ENCODE data around the gene PCDHB11. TPM values are rescaled to one million over a fixed set of nuclear protein-coding genes. Genes with fewer than 3 reads are reported as not detected.
A peak's percentile ranks its signal among the peaks of the same experiment; 100 is the strongest.
"Not testable (repeated sequence)": the region's sequence is repeated elsewhere in the genome, so short reads cannot be mapped to it uniquely, and the experiment has no call there.

The PCDHB11 gene
- total RNA-seq, 1 experiment from 2014 or later = 14.2 TPM

DNA sequence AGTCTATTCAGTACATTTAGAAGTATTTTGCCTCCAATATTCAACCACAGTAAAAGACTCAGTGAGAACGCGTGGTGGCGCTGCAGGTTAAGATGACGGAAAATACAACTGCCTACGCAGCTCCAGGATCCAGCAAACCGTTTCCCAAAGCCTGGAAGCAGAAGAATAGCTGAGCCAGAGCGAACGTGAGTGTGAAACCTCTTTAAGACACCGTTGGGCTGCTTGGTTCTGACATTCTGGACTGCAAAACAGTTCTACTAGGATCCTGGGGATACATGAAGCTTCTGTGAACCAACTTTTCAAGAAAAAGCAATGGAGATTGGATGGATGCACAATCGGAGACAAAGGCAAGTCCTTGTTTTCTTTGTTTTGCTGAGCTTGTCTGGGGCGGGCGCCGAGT, 17.2 kb upstream of the PCDHB11 start, which contains the start of gene PCDHB16:
TSS of gene PCDHB16 (plus strand) at position 140 of the 400 bp plus-strand sequence. CDS start at position 313, 173 bp downstream.
- CTCF ChIA-PET = interaction anchor here (0.7 to 2.0 kb wide), 15 partner anchors 8 to 437 kb away, joined by 3 to 10 read pairs (median 5); partner anchors contain the start of genes DIAPH1, PCDHA1, PCDHB10 and PCDHB11
- BruUV-seq (replicated peaks) = no TSS peak

GRCh38 chr5:141184117-141184855, 15.1 kb upstream of the PCDHB11 start:
- DNase-seq (ENCODE audit: low spot score); H3K27me3 ChIP-seq (replicated peaks; ENCODE audit: insufficient read depth, low read depth, low read length, poor library complexity); H3K4me3 ChIP-seq (ENCODE audit: low read depth, low read length, poor library complexity, severe bottlenecking); POLR2A ChIA-PET (ENCODE audit: low non-redundant PET); CTCF ChIA-PET; BruUV-seq (replicated peaks); H3K4me1 ChIP-seq (ENCODE audit: insufficient read depth, low read length, poor library complexity, severe bottlenecking); H3K9me3 ChIP-seq (ENCODE audit: low read depth, low read length, poor library complexity, severe bottlenecking); H3K36me3 ChIP-seq (ENCODE audit: insufficient read depth, low read length, poor library complexity, severe bottlenecking); H3K27ac ChIP-seq (ENCODE audit: low read depth, low read length, poor library complexity, severe bottlenecking): not testable (repeated sequence)
- intact Hi-C loops (cut with micrococcal nuclease; ENCODE audit: unreplicated experiment) = loop anchor here (5.0 kb wide), 1 partner anchor 92 kb away; the partner anchor contains the start of gene PCDHB2

More for the DNA sequence above, 17.2 kb upstream of the PCDHB11 start, which contains the start of gene PCDHB16:
- Histone ChIP-seq H3K4me3 (ENCODE audit: low read depth, low read length, poor library complexity, severe bottlenecking) (peak within 1 kb of the TSS; percentile 51), H3K36me3 (ENCODE audit: insufficient read depth, low read length, poor library complexity, severe bottlenecking) (peaks cover 5% of the 10 kb centered on the region), H3K27me3 (replicated peaks; ENCODE audit: insufficient read depth, low read depth, low read length, poor library complexity) (no peaks in the 10 kb centered on the region), H3K9me3 (ENCODE audit: low read depth, low read length, poor library complexity, severe bottlenecking) (no peaks in the 10 kb centered on the region), H3K4me1 (ENCODE audit: insufficient read depth, low read length, poor library complexity, severe bottlenecking) (no peaks in the 10 kb centered on the region), H3K27ac (ENCODE audit: low read depth, low read length, poor library complexity, severe bottlenecking) (peak within 1 kb of the TSS; percentile 75)
- DNase-seq (ENCODE audit: low spot score) = peak; percentile 90
- intact Hi-C loops (cut with micrococcal nuclease; ENCODE audit: unreplicated experiment) = loop anchor here (5.0 kb wide), 1 partner anchor 90 kb away; the partner anchor contains the start of gene PCDHB2
- POLR2A ChIA-PET (ENCODE audit: low non-redundant PET) = no interaction called here
- TF ChIP-seq, protein P1, sequence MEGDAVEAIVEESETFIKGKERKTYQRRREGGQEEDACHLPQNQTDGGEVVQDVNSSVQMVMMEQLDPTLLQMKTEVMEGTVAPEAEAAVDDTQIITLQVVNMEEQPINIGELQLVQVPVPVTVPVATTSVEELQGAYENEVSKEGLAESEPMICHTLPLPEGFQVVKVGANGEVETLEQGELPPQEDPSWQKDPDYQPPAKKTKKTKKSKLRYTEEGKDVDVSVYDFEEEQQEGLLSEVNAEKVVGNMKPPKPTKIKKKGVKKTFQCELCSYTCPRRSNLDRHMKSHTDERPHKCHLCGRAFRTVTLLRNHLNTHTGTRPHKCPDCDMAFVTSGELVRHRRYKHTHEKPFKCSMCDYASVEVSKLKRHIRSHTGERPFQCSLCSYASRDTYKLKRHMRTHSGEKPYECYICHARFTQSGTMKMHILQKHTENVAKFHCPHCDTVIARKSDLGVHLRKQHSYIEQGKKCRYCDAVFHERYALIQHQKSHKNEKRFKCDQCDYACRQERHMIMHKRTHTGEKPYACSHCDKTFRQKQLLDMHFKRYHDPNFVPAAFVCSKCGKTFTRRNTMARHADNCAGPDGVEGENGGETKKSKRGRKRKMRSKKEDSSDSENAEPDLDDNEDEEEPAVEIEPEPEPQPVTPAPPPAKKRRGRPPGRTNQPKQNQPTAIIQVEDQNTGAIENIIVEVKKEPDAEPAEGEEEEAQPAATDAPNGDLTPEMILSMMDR (conservative IDR thresholded peaks at IDR 0.05; ENCODE audit: low read depth, low read length) = peak; percentile 87
- no peak for TF ChIP-seq EZH2 (IDR thresholded peaks at IDR 0.05; ENCODE audit: borderline replicate concordance, low read depth, low read length, poor library complexity, severe bottlenecking)

GRCh38 chr5:141186897-141187512, 12.4 kb upstream of the PCDHB11 start, which contains the start of gene PCDHB9:
PCDHB9 (plus strand) TSS chr5:141187161; CDS start chr5:141187319, 158 bp downstream.
- DNase-seq (ENCODE audit: low spot score) = peak; percentile 79
- no peaks in the 10 kb centered on the region for H3K9me3 ChIP-seq (ENCODE audit: low read depth, low read length, poor library complexity, severe bottlenecking)
- no peaks in the 10 kb centered on the region for H3K27me3 ChIP-seq (replicated peaks; ENCODE audit: insufficient read depth, low read depth, low read length, poor library complexity)
- TF ChIP-seq EZH2 (IDR thresholded peaks at IDR 0.05; ENCODE audit: borderline replicate concordance, low read depth, low read length, poor library complexity, severe bottlenecking) = no peak
- TF ChIP-seq, protein P1 (conservative IDR thresholded peaks at IDR 0.05; ENCODE audit: low read depth, low read length) = peak; percentile 90
- ChIA-PET CTCF (interaction anchor here (0.8 to 1.4 kb wide), 4 partner anchors 13 to 381 kb away, joined by 3 to 6 read pairs (median 5); partner anchors contain the start of genes PCDHB11, PCDHB2 and PCDHB5), POLR2A (ENCODE audit: low non-redundant PET) (no interaction called here)
- BruUV-seq (replicated peaks) = no TSS peak
- intact Hi-C loops (cut with micrococcal nuclease; ENCODE audit: unreplicated experiment) = no loop called here
- H3K36me3 ChIP-seq (ENCODE audit: insufficient read depth, low read length, poor library complexity, severe bottlenecking) = peaks cover 5% of the 10 kb centered on the region
- peak within 1 kb of the TSS; percentile 34 for H3K27ac ChIP-seq (ENCODE audit: low read depth, low read length, poor library complexity, severe bottlenecking)
- no peaks in the 10 kb centered on the region for H3K4me1 ChIP-seq (ENCODE audit: insufficient read depth, low read length, poor library complexity, severe bottlenecking)
- H3K4me3 ChIP-seq (ENCODE audit: low read depth, low read length, poor library complexity, severe bottlenecking) = peak within 1 kb of the TSS; percentile 34

DNA sequence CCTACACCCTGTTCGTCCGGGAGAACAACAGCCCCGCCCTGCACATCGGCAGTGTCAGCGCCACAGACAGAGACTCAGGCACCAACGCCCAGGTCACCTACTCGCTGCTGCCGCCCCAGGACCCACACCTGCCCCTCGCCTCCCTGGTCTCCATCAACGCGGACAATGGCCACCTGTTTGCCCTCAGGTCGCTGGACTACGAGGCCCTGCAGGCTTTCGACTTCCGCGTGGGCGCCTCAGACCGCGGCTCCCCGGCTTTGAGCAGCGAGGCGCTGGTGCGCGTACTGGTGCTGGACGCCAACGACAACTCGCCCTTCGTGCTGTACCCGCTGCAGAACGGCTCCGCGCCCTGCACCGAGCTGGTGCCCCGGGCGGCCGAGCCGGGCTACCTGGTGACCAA, 10.7 kb upstream of the PCDHB11 start:
- H3K9me3 ChIP-seq (ENCODE audit: low read depth, low read length, poor library complexity, severe bottlenecking); H3K4me1 ChIP-seq (ENCODE audit: insufficient read depth, low read length, poor library complexity, severe bottlenecking); H3K27ac ChIP-seq (ENCODE audit: low read depth, low read length, poor library complexity, severe bottlenecking); H3K27me3 ChIP-seq (replicated peaks; ENCODE audit: insufficient read depth, low read depth, low read length, poor library complexity); DNase-seq (ENCODE audit: low spot score); POLR2A ChIA-PET (ENCODE audit: low non-redundant PET); CTCF ChIA-PET; intact Hi-C loops (cut with micrococcal nuclease; ENCODE audit: unreplicated experiment); BruUV-seq (replicated peaks); H3K36me3 ChIP-seq (ENCODE audit: insufficient read depth, low read length, poor library complexity, severe bottlenecking); H3K4me3 ChIP-seq (ENCODE audit: low read depth, low read length, poor library complexity, severe bottlenecking): not testable (repeated sequence)

GRCh38 chr5:141189131-141189530, 10.3 kb upstream of the PCDHB11 start:
- H3K27ac ChIP-seq (ENCODE audit: low read depth, low read length, poor library complexity, severe bottlenecking); CTCF ChIA-PET; intact Hi-C loops (cut with micrococcal nuclease; ENCODE audit: unreplicated experiment); H3K9me3 ChIP-seq (ENCODE audit: low read depth, low read length, poor library complexity, severe bottlenecking); DNase-seq (ENCODE audit: low spot score); H3K4me3 ChIP-seq (ENCODE audit: low read depth, low read length, poor library complexity, severe bottlenecking); BruUV-seq (replicated peaks); H3K27me3 ChIP-seq (replicated peaks; ENCODE audit: insufficient read depth, low read depth, low read length, poor library complexity); H3K36me3 ChIP-seq (ENCODE audit: insufficient read depth, low read length, poor library complexity, severe bottlenecking); H3K4me1 ChIP-seq (ENCODE audit: insufficient read depth, low read length, poor library complexity, severe bottlenecking); POLR2A ChIA-PET (ENCODE audit: low non-redundant PET): not testable (repeated sequence)
